ENCODE data around the gene RFC2. TPM values are rescaled to one million over a fixed set of nuclear protein-coding genes. Genes with fewer than 3 reads are reported as not detected.
A peak's percentile ranks its signal among the peaks of the same experiment; 100 is the strongest.

Gene RFC2
- total RNA-seq, 1 donor from 2014 or later = 12.4 TPM

DNA sequence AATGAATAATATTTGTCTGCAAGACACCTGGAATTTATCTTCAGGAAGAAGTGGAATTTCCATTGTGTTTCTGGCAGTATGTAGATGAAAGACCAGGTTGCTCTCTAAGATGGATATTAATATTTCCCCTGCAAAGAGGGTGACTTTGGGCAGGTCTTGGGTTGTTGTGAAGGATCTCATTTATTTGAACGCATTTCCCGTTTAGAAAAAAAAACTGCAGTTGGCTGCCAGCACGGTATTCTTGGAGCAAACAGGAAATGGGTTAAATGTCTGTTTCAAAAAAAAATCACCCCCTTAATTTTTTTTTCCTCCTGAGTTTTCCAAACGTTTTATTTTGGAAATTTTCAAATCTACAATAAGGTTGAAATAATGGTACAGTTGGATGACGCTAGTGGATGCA lies 68.6 kb downstream of the RFC2 start:
- DNase-seq (ENCODE audit: low read depth) (no peak), FAIRE-seq (no peak)
- Histone ChIP-seq H3K36me3 (ENCODE audit: control insufficient read depth, insufficient read depth, low read length) (peaks cover 15% of the 10 kb centered on the region), H3K4me3 (ENCODE audit: low read depth, low read length) (no peak overlapping the region), H3K27me3 (ENCODE audit: control insufficient read depth, insufficient read depth, low read length) (no peaks in the 10 kb centered on the region)
- TF ChIP-seq, protein P1, sequence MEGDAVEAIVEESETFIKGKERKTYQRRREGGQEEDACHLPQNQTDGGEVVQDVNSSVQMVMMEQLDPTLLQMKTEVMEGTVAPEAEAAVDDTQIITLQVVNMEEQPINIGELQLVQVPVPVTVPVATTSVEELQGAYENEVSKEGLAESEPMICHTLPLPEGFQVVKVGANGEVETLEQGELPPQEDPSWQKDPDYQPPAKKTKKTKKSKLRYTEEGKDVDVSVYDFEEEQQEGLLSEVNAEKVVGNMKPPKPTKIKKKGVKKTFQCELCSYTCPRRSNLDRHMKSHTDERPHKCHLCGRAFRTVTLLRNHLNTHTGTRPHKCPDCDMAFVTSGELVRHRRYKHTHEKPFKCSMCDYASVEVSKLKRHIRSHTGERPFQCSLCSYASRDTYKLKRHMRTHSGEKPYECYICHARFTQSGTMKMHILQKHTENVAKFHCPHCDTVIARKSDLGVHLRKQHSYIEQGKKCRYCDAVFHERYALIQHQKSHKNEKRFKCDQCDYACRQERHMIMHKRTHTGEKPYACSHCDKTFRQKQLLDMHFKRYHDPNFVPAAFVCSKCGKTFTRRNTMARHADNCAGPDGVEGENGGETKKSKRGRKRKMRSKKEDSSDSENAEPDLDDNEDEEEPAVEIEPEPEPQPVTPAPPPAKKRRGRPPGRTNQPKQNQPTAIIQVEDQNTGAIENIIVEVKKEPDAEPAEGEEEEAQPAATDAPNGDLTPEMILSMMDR (IDR thresholded peaks at IDR 0.05; ENCODE audit: insufficient read depth, low read length, severe bottlenecking) = no peak

DNA sequence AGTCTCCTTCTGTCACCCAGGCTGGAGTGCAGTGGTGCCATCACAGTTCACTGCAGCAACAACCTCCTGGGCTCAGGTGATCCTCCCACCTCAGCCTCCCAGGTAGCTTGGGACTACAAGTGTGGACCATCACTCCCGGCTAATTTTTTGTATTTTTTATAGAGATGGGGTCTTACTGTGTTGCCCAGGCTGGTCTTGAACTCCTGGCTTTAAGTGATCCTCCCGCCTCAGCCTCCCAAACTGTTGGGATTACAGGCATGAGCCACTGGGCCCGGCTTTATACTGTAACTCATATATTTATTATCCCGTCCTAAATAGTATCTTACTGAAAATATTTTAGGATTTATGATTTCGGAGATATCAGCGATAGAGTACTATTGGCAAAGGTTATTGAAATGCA lies 69.2 kb downstream of the RFC2 start:
- Histone ChIP-seq H3K27me3 (ENCODE audit: control insufficient read depth, insufficient read depth, low read length) (no peaks in the 10 kb centered on the region), H3K4me3 (ENCODE audit: low read depth, low read length) (no peak overlapping the region), H3K36me3 (ENCODE audit: control insufficient read depth, insufficient read depth, low read length) (peaks cover 11% of the 10 kb centered on the region)
- TF ChIP-seq, protein P1 (IDR thresholded peaks at IDR 0.05; ENCODE audit: insufficient read depth, low read length, severe bottlenecking) = no peak
- FAIRE-seq = no peak
- no peak for DNase-seq (ENCODE audit: low read depth)

DNA sequence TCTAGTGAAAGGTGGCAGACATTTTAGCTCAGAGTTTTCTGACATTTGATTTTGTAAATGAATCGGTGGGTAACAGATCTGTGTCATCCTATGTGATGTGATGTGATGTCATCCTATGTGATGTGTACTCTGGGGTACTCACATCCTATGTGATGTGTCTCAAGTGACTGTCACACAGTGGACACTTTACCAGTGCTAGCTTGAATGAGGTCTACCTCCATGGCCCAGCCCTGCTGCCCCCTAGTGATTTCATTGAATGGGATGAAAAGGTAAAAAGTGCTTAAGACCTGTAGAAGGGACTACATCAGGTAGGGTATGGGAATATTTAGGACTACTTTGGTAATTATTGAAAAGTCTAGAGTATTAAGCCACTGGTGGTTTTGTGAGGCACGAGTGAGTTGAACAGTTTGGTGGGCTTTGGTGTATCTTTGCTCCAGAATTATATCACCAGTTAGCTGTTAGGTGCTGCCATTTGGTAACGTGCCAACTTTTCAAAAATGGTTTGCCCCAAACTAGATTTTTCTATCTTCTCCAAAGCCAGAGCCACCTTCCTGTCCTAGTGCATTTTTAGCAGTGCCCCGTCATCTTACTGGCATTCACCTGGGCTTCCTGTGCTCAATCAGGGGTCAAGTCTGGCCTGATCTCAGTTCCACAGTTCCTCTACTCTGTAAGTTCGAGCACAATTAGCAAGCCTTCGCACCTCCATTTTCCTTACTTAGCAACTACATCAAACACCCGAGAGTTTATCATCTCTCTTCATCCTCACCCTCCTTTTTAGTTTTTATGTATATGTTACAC lies 70.3 kb downstream of the RFC2 start:
- FAIRE-seq = no peak

DNA sequence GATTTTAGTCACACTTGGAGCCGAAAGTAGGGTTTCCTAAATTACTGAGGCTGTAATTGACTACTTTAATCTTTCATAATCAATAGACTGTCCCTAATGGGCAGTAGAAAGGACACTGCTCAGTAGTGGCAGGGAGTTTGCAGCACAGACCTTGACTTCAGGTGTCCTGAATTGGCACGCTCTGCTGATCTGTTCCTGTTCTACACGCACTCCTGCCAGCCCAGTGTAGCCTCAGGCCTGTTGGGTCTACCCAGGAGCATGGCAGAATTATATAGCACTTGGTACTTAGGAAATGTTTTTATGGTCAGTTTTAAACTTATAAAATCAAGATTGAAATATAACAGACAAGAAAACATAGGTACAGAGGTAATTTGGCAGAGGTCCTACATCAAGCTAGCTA lies 71.1 kb downstream of the RFC2 start:
- FAIRE-seq (no peak), DNase-seq (ENCODE audit: low read depth) (no peak)
- Histone ChIP-seq H3K4me3 (ENCODE audit: low read depth, low read length) (no peak overlapping the region), H3K27me3 (ENCODE audit: control insufficient read depth, insufficient read depth, low read length) (no peaks in the 10 kb centered on the region), H3K36me3 (ENCODE audit: control insufficient read depth, insufficient read depth, low read length) (peaks cover 8% of the 10 kb centered on the region)
- TF ChIP-seq, protein P1 (IDR thresholded peaks at IDR 0.05; ENCODE audit: insufficient read depth, low read length, severe bottlenecking) = no peak

More for the DNA sequence above, 70.3 kb downstream of the RFC2 start:
- TF ChIP-seq, protein P1 (IDR thresholded peaks at IDR 0.05; ENCODE audit: insufficient read depth, low read length, severe bottlenecking) = peak; percentile 35
- no peaks in the 10 kb centered on the region for H3K27me3 ChIP-seq (ENCODE audit: control insufficient read depth, insufficient read depth, low read length)
- DNase-seq (ENCODE audit: low read depth) = no peak
- peaks cover 9% of the 10 kb centered on the region for H3K36me3 ChIP-seq (ENCODE audit: control insufficient read depth, insufficient read depth, low read length)
- no peak overlapping the region for H3K4me3 ChIP-seq (ENCODE audit: low read depth, low read length)

DNA sequence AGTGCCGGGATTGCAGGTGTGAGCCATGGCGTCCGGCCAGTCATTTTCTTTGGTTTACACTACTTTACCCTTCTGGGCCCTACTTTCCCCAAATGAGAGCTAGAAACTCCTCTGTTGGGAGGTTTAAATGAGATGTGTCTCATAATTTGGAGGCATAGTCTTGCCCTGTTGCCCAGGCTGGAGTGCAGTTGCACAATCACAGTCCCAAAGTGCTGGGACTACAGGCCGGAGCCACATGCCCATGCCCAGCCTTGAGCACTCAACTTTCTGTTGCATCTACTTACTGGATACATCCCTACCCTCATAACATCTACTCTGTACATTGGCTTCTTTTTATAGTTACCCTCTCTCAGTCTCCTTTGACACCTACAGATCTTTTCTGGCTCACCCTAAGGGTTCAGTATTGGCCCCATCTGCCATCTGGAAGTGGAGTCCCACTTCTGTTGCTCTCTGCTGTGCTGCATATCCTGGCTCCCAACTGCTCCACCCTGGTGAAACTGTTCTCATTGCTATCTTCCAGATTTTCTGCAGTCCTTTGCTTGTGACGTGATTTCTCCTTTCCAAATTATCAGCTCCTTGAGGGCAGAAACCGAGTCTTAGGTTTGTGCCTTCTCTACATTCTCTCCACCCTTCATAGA lies 71.6 kb downstream of the RFC2 start:
- Histone ChIP-seq H3K27me3 (ENCODE audit: control insufficient read depth, insufficient read depth, low read length) (no peaks in the 10 kb centered on the region), H3K4me3 (ENCODE audit: low read depth, low read length) (no peak overlapping the region), H3K36me3 (ENCODE audit: control insufficient read depth, insufficient read depth, low read length) (peaks cover 8% of the 10 kb centered on the region)
- DNase-seq (ENCODE audit: low read depth) = no peak
- FAIRE-seq = no peak
- TF ChIP-seq, protein P1 (IDR thresholded peaks at IDR 0.05; ENCODE audit: insufficient read depth, low read length, severe bottlenecking) = no peak
